Measurements from ENCODE around the gene FOXP4. TPM values are rescaled to one million over a fixed set of nuclear protein-coding genes. Genes with fewer than 3 reads are reported as not detected.

The FOXP4 gene
- total RNA-seq, 4 donors from 2014 or later = 12.6 to 42.4 (median 23.7) TPM

- H3K27me3 ChIP-seq = no peaks in the 10 kb centered on the region
- intact Hi-C loops (cut with DNase I) = no loop called here
- TF ChIP-seq POLR2A (IDR thresholded peaks at IDR 0.05) = no peak
- TF ChIP-seq, protein P1, sequence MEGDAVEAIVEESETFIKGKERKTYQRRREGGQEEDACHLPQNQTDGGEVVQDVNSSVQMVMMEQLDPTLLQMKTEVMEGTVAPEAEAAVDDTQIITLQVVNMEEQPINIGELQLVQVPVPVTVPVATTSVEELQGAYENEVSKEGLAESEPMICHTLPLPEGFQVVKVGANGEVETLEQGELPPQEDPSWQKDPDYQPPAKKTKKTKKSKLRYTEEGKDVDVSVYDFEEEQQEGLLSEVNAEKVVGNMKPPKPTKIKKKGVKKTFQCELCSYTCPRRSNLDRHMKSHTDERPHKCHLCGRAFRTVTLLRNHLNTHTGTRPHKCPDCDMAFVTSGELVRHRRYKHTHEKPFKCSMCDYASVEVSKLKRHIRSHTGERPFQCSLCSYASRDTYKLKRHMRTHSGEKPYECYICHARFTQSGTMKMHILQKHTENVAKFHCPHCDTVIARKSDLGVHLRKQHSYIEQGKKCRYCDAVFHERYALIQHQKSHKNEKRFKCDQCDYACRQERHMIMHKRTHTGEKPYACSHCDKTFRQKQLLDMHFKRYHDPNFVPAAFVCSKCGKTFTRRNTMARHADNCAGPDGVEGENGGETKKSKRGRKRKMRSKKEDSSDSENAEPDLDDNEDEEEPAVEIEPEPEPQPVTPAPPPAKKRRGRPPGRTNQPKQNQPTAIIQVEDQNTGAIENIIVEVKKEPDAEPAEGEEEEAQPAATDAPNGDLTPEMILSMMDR (IDR thresholded peaks at IDR 0.05) = no peak
- H3K27ac ChIP-seq = no peak overlapping the region
- H3K9me3 ChIP-seq = no peaks in the 10 kb centered on the region
- no peak overlapping the region for H3K4me3 ChIP-seq (replicated peaks in 1 of 3)
- H3K36me3 ChIP-seq = no peaks in the 10 kb centered on the region
- no peak for DNase-seq
- H3K4me1 ChIP-seq = peaks cover 8 to 20% of the 10 kb centered on the region in 2 donors
Measured at GRCh38 chr6:41531016-41531415, 15.2 kb upstream of the FOXP4 start.

DNA sequence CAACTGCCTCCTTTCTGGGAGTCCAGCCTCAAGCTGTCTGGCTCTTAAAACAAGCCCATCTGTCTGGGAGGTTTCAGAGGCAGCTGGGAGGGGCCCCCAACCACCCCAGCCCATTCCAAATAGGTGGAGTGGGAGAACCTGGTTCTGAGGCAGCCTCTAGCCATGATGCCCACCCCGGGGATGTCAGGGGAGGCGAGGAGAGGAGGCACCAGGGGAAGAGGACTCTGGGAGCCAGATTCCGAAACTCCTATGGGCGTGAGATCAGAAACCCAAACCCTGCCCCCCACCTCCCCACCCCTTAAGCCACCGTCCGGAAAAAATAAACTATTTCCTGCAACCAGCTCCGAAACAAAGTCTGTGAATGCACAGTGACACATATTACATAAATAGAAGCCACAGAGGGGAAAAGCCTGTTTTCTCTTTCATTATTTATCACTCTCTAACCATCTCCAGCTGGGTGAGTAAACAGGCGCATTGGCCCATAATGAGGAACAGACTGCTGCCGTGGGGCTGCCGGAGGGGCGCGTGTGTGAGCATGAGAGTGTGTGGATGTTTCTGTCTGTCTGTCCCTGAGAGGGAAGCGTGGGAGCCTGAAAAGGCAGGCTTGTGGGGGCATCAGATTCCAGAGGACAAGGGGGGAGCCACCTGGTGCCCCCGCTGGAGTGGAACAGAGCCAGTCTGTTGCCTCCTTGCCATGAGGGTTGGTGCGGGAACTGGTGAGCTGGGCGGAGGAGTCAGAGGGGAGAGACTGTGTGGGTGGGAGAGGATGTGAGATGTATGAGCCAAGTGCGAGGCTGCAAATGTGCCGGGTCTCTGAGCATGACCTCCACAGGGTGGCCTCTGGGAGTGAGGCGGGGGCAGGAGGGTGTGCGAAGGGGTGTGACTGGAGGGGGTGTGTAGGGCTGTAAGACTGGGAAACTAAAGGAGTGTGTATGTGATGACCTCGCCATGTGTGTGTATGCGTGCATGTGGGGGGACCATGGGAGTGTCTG lies 14.3 kb upstream of the FOXP4 start:
- no peaks in the 10 kb centered on the region for H3K36me3 ChIP-seq
- intact Hi-C loops (cut with DNase I) = no loop called here
- no peaks in the 10 kb centered on the region for H3K9me3 ChIP-seq
- TF ChIP-seq, protein P1 (IDR thresholded peaks at IDR 0.05) = no peak
- no peak for TF ChIP-seq POLR2A (IDR thresholded peaks at IDR 0.05)
- H3K27me3 ChIP-seq = no peaks in the 10 kb centered on the region
- H3K4me3 ChIP-seq (replicated peaks in 1 of 3) = no peak overlapping the region
- no peak for DNase-seq
- H3K27ac ChIP-seq = no peak overlapping the region
- 57 to 73% methylated on average over 22 of the region's 22 CpGs for WGBS, 2 donors
- peaks cover 14 to 27% of the 10 kb centered on the region in 2 donors for H3K4me1 ChIP-seq

DNA sequence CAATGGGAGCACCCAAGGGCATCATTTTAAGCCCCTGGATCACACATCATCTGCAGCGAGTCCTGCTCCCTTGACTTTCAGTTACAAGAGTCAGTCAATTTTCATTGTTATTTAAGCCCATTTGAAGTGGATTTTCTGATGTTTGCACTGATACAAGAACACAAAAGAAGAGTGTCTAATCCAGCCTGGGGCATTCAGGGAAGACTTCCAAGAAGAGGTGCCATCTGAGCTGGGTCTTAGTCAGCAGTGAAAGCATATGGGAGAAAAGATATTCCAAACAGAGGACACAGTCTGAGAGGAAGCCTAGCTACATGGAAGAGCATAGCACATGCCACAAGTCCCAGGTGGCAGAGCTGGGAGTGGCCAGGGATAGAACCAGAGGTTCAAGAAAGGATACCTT lies 10.4 kb upstream of the FOXP4 start:
- Histone ChIP-seq H3K9me3 (no peaks in the 10 kb centered on the region), H3K4me3 (replicated peaks in 1 of 3) (no peak overlapping the region), H3K27ac (no peak overlapping the region), H3K36me3 (no peaks in the 10 kb centered on the region), H3K27me3 (no peaks in the 10 kb centered on the region), H3K4me1 (peaks cover 26 to 34% of the 10 kb centered on the region in 2 donors)
- intact Hi-C loops (cut with DNase I) = no loop called here
- DNase-seq = no peak
- 92 to 100% methylated on average over 1 of the region's 1 CpG for WGBS, 2 donors
- TF ChIP-seq POLR2A (IDR thresholded peaks at IDR 0.05) = no peak

DNA sequence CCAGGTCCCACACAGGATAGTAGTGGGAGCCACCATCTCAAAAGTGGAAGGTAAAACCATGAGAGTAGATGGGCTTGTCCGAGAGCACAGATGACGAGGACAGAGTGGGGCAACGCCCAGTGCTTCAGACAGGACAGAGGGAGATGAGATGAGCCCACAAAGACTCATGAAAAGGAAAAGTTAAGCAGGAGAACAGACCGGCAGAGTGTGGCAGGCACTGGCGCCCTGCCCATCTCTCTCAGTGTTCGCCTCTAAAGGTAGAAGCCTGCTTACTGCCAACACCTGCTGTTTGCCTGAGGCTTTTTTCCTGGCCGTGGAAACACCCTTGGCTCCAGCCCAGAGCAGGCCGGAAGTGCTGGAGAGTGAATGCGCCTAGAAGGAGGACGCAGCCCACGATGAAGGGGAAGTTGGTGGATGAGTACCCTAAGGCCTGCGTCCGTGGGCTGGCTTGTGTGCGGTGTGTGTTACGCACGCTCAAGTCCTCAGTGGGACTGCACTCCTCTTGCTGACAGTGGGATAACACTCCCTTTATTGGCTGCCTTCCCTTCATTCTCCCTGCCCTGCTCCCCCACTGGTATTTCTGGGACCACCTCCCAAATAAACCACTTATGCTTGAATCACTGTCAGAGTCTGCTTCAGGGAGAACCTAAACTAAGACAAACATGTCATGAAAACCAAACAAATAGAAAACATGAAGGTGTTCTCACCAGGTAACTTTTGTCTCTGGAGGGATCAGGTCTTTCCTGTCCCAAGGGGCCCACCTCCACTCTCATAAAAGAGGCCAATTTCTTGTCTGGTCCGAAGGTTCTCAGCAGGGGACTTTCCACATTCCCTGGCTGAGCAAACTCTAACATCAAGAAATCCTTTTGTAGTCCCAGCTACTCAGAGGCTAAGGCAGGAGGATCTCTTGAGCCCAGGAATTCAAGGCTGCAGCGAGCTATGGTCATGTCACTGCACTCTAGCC lies 9.1 kb upstream of the FOXP4 start:
- Histone ChIP-seq H3K4me3 (replicated peaks in 1 of 3) (no peak overlapping the region), H3K4me1 (peaks cover 26 to 31% of the 10 kb centered on the region in 2 donors), H3K36me3 (no peaks in the 10 kb centered on the region), H3K9me3 (no peaks in the 10 kb centered on the region), H3K27me3 (no peaks in the 10 kb centered on the region), H3K27ac (peak overlapping the region; percentile 34 to 67 (median 56))
- intact Hi-C loops (cut with DNase I) = no loop called here
- DNase-seq = peak; percentile 93 to 94
- TF ChIP-seq, protein P1 (IDR thresholded peaks at IDR 0.05) = no peak
- TF ChIP-seq POLR2A (IDR thresholded peaks at IDR 0.05) = peak in 1 of 2 donors; percentile 20
- 23 to 37% methylated on average over 13 to 18 of the region's 18 CpGs for WGBS, 2 donors

GRCh38 chr6:41538556-41539182 lies 7.5 kb upstream of the FOXP4 start:
- 53 to 64% methylated on average over 2 of the region's 2 CpGs for WGBS, 2 donors
- Histone ChIP-seq H3K27me3 (no peaks in the 10 kb centered on the region), H3K36me3 (no peaks in the 10 kb centered on the region), H3K9me3 (no peaks in the 10 kb centered on the region), H3K4me3 (replicated peaks in 1 of 3) (no peak overlapping the region), H3K27ac (no peak overlapping the region), H3K4me1 (peaks cover 26 to 29% of the 10 kb centered on the region in 2 donors)
- DNase-seq = peak; percentile 45 to 49
- intact Hi-C loops (cut with DNase I) = no loop called here
- no peak for TF ChIP-seq POLR2A (IDR thresholded peaks at IDR 0.05)
- TF ChIP-seq, protein P1 (IDR thresholded peaks at IDR 0.05) = no peak

Data from thyroid gland (tissue), 4 donors.